ENCODE results near the gene LITAFD. TPM values are rescaled to one million over a fixed set of nuclear protein-coding genes. Genes with fewer than 3 reads are reported as not detected.

The LITAFD gene
- total RNA-seq, 1 donor, result not detected

GRCh38 chr16:8921347-8921984, 39.3 kb downstream of the LITAFD start:
- no peak for TF ChIP-seq CTCF (IDR thresholded peaks at IDR 0.05; ENCODE audit: insufficient read depth, low read depth, low read length)
- H3K4me3 ChIP-seq (ENCODE audit: low read depth, low read length), result no peak overlapping the region
- no peak for DNase-seq (ENCODE audit: low read depth)

GRCh38 chr16:8923199-8923598, 41.0 kb downstream of the LITAFD start:
- TF ChIP-seq CTCF (IDR thresholded peaks at IDR 0.05; ENCODE audit: insufficient read depth, low read depth, low read length), result no peak
- H3K4me3 ChIP-seq (ENCODE audit: low read depth, low read length), result no peak overlapping the region
- DNase-seq (ENCODE audit: low read depth), result no peak

- DNase-seq (ENCODE audit: low read depth), result peak; percentile 12
- H3K4me3 ChIP-seq (ENCODE audit: low read depth, low read length), result no peak overlapping the region
- no peak for TF ChIP-seq CTCF (IDR thresholded peaks at IDR 0.05; ENCODE audit: insufficient read depth, low read depth, low read length)
These were observed 42.1 kb downstream of the LITAFD start for GRCh38 chr16:8924214-8924613.

- H3K4me3 ChIP-seq (ENCODE audit: low read depth, low read length), result no peak overlapping the region
These were observed 43.3 kb downstream of the LITAFD start for GRCh38 chr16:8925455-8925854.

GRCh38 chr16:8926827-8927226, 44.7 kb downstream of the LITAFD start:
- no peak for DNase-seq (ENCODE audit: low read depth)
- no peak for TF ChIP-seq CTCF (IDR thresholded peaks at IDR 0.05; ENCODE audit: insufficient read depth, low read depth, low read length)
- H3K4me3 ChIP-seq (ENCODE audit: low read depth, low read length), result no peak overlapping the region

More at GRCh38 chr16:8925455-8925854, 43.3 kb downstream of the LITAFD start:
- no peak for TF ChIP-seq CTCF (IDR thresholded peaks at IDR 0.05; ENCODE audit: insufficient read depth, low read depth, low read length)
- DNase-seq (ENCODE audit: low read depth), result no peak

GRCh38 chr16:8928467-8928957, 46.4 kb downstream of the LITAFD start:
- TF ChIP-seq CTCF (IDR thresholded peaks at IDR 0.05; ENCODE audit: insufficient read depth, low read depth, low read length), result no peak
- peak; percentile 81 for DNase-seq (ENCODE audit: low read depth)
- no peak overlapping the region for H3K4me3 ChIP-seq (ENCODE audit: low read depth, low read length)
